Erythroblast (primary cell): Measurements from ENCODE around the gene CSTA.

ENCODE experiments used
- GATA1 ChIP-seq: IDR thresholded peaks from 2 replicates; pipeline ENCODE4 v1.6.1; 2011; ENCODE audit warnings: low read depth, mild to moderate bottlenecking, control low read depth, low read length, moderate library complexity
- POLR2A ChIP-seq: IDR thresholded peaks from 2 replicates; pipeline ENCODE4 v1.6.1; 2011; ENCODE audit warnings: mild to moderate bottlenecking, low read length

DNA sequence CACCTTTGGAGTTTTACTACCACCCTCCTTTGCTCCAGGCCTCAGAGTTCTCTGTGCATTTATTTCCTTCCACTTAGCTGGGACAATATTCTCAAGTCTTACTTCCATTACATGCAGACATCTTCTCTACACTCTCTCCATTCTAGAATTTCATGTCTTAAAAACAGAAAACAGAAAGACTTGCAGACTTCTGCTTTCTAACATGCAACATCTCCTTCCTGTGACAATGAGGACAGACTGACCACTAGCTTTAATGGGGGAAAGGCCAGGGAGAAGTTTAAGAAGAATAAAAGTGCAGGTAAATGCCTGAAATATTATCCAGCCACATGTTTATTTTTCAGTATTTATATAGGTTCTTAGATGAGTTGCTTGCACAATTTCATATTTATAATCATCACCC is 17.1 kb upstream of the CSTA start:
- TF ChIP-seq POLR2A (no peak), GATA1 (no peak)
